Anterior cingulate cortex (tissue), 58 donors: ENCODE measurements around the gene TARS2.

Experiments
- DNase-seq, 58 donors: peaks; one replicate each; lab custom pipeline; 2025; lab: John Stamatoyannopoulos, UW

Gene TARS2

DNA sequence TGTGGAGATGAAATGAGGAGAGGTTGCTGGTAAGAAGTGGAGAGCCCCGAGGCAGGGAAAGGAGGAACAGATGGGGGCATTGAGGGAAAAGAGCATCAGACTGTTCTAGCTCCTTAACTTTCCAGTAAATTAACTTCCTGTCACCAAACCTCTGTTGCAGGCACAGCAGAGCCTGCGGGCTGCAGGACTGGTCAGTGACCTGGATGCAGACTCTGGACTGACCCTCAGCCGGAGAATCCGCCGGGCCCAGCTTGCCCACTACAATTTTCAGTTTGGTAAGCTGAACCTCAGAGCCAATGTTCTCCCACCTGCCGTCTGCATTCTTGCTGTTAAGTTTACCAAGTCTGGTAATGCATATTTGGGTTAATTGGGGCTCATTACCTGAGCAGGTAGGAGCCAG is 18.2 kb downstream of the TARS2 start:
- DNase-seq, result no peak

DNA sequence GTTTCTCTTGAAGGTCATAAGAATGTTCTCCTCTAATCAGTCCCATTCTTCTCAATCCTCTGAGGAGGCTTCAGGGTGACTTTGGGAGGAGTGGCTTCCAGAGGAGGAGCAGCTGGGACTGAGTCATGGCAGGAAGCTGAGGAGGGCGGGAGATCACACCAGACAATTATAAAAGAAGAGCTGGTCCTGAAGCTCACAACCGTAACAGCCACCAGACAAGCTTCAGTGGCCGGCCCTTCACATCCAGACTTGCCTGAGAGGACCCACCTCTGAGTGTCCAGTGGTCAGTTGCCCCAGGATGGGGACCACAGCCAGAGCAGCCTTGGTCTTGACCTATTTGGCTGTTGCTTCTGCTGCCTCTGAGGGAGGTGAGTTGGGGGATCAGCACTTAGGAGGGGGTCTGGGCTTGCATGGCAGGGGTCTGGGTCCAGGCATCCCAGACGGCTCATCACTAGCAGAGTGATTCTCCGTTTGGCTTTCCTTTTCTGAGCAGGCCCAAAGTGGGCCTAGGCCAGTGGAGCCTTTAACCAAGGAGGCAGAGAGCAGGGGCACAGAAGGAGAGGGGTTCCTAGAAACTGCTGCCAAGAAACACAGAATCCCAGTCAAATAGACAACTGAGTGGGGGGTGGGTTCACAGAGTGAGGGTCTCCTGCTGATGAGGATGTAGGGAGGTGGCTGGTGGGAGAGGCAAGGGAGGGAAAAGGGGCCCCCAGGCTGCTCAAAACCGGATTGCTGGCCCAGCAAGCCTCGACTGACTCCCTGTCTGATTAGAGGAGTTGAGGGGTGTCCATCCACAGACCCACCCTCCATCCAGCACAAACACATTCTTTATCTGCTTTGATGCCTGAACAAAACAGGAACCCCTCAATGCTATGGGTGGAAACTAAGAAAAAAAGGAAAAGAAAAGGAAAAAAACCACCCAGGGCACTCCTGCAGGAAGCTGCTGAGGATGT is 21.0 kb downstream of the TARS2 start, which contains the start of gene ECM1:
Gene ECM1 (plus strand): TSS at position 198 of the 953 bp plus-strand sequence. CDS start 101 bp downstream, at position 299.
- peak in 11 of 58 donors; percentile 6 to 46 (median 12) for DNase-seq

DNA sequence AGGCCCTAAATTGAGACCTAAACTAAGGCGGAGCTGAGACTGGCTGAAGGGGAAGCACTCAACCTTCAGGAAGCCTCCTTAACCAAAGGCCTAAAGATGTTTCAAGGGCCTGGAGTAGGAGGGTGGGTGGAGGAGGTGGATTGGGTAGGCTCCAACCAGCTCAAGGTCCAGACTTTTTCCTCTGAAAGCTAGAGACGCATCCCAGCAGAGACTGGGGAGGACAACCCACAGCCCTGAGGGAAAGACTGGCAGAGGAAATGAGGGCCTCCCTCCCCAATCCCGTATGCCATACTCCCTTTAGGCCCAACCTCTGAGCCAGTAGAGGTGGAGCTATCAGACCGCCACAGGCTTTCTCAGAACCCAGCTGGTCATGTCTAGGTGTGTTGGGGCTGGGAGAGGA is 21.8 kb downstream of the TARS2 start:
- peak in 1 of 58 donors; percentile 11 for DNase-seq

DNA sequence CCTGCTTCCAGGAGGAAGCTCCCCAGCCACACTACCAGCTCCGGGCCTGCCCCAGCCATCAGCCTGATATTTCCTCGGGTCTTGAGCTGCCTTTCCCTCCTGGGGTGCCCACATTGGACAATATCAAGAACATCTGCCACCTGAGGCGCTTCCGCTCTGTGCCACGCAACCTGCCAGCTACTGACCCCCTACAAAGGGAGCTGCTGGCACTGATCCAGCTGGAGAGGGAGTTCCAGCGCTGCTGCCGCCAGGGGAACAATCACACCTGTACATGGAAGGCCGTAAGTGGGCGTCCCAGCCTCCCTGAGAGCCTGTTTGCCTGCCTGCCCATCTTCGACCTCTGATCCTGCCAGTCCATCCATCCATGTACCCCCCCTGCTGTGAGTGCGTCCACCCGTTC is 24.3 kb downstream of the TARS2 start:
- DNase-seq, result no peak

DNA sequence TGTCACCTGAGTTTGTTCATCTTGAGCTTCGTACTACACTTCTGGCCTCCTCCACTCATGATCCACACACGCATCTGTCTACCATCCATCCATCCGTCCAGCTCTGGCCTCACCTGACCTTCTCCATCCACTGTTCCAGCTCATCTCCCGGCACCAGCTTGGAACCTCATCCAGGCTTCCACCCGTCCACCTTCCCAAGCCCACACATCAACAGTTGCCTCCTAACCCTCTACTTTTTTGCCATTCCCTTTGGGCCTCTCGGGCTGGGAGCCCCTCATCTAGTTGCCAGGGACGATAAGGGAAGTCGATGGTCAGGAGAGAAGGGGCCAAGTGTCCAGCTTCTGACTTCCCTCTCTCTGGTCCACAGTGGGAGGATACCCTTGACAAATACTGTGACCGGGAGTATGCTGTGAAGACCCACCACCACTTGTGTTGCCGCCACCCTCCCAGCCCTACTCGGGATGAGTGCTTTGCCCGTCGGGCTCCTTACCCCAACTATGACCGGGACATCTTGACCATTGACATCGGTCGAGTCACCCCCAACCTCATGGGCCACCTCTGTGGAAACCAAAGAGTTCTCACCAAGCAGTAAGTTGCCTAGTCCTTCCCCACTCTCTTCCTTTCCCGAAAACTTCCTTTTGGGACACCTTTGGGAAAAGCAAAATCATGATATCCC is 24.9 kb downstream of the TARS2 start:
- no peak for DNase-seq

DNA sequence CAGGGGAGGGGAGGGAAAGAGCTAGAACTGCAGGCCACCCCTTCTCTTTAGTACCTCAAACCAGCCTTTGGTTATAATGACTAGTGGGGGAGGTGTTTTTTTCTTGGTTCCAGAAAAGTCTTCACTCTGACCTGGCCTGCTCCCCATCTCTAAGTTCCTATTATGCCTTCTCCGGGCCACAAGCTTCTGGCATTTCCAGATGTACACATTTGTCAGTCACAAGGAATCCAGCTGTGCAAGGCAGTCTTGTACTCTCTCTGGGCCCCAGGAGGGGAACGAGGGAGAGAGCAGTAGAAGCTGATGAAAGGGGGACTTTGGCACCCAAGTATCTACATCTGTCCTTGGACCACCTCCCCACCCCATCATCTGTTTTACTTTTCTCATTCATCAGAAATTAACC is 25.6 kb downstream of the TARS2 start:
- no peak for DNase-seq

DNA sequence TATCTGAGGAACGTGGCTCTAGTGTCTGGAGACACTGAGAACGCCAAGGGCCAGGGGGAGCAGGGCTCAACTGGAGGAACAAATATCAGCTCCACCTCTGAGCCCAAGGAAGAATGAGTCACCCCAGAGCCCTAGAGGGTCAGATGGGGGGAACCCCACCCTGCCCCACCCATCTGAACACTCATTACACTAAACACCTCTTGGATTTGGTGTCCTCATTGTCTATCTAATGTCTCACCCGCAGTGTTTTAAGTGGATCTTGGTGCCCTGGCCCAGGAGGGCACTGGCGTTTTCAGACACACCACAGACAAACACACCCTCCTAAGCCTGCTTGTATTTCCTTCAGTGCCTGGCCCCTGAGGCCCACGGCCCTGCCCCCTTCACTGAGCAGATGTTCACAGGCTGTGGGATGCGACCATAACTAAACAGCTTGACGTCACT is 26.2 kb downstream of the TARS2 start:
- no peak for DNase-seq

DNA sequence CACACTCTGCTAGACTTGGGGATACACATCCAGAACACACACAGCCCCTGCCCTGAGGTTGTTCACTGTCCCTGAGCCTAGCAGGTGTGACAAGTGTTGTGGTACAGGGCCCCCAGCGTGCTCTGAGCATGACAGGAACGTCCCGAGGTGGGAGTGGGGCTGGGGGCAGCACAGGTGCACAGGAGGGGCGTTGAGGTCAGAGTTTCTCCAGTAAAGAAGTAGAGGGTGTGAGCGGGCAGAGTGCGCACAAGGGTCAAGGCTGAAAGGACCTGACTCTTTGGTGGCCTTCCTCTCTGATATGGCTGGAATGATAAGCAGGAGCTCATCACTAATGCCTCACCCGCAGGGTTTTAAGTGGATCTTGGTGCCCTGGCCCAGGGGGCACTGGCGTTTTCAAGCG is 27.0 kb downstream of the TARS2 start:
- DNase-seq, result no peak

DNA sequence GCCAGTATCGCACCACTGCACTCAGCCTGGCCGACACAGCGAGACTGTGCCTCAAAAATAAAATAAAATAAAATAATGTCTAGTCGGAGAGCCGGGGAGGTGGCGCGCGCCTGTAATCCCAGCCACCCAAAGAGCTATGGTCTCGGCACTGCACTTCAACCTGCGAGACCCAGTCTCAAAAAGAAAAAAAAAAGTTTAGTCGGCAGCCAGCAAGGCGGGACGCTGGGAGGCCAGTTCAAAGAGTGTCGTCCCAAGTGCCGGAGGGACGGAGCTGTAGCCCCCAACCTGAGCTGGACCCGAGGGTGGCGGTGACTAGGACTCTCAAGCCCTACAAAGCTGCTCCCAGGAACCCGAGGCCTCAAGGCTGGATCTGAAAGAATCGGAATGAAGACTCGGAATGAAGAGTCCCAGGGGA is 27.7 kb downstream of the TARS2 start:
- no peak for DNase-seq

DNA sequence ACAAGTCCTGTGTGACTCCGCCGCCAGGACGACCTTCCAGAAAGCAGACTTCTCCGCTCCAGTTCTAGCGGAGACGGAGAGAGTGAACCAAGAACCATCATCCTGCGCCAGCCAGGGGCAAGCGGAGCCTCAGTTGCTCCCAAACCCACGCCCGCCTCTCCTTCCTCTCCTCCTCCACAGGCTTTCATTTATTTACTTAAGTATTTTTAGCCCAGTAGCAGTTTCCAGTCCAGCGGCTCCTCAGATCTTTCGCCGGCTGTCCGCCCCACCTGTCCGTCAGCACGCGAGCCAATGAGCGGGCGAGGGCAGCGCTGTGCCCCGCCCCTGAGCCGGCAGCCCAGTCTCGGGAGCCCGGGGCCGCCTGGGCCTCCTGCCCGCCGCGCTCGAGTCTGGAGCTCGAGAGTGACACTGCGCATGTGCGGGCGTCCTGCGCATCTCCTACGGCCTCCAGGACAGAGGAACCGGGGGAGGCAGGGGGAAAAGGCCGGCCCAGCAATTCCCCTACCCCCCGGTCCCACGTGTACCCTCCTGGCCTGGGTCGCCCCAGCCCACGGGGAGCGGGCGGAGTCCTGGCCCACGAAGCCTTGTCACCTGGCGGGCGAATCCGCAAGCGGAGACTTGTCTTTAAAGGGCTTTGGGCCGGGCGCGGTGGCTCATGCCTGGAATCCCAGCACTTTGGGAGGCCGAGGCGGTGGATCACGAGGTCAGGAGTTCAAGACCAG is 28.3 kb downstream of the TARS2 start, which contains the start of gene FALEC:
Gene FALEC (plus strand): TSS at position 425 of the 722 bp plus-strand sequence.
- DNase-seq, result peak; percentile 81 to 97 (median 95)

DNA sequence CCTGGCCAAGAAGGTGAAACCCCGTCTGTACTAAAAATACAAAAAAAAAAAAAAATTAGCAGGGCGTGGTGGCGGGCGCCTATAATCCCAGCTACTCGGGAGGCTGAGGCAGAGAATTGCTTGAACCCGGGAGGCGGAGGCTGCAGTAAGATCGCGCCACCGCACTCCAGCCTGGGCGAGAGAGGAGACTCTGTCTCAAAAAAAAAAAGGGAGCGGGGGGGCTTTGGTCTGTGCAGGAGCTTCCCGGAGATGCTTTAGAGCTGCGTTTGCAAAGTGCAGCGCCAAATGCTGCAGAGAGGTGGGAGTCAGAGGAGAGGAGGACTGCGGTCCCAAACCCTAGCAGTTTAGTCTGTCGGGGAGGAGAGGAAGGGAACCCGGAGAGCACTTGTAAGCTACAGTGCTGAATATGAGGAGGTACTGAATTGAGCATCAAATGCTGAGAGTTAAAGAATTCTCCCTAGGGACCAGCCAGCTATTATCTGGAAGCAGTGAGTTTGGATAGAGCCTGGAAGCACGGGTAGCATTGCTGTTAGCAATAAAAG is 28.9 kb downstream of the TARS2 start:
- DNase-seq, result peak in 19 of 58 donors; percentile 9 to 50 (median 27)

DNA sequence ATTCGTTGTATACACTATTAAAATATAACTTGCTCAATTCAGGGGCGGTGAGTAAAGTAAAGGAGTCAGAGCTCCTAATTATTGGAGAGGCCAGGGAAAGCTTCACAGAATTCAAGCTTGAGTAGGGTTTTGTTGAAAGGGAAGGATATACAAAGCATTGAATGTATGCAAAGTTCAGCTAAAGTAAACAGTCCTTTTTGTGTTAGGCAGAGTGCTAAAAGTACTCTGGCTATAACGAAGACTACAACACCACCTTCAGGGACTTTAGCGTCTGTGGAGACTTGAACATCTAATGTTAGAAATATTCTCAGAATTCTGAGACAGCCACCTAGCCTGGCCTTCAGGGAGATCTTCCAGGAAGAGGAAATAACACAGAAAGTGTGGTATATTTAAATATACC is 29.4 kb downstream of the TARS2 start:
- DNase-seq, result no peak

DNA sequence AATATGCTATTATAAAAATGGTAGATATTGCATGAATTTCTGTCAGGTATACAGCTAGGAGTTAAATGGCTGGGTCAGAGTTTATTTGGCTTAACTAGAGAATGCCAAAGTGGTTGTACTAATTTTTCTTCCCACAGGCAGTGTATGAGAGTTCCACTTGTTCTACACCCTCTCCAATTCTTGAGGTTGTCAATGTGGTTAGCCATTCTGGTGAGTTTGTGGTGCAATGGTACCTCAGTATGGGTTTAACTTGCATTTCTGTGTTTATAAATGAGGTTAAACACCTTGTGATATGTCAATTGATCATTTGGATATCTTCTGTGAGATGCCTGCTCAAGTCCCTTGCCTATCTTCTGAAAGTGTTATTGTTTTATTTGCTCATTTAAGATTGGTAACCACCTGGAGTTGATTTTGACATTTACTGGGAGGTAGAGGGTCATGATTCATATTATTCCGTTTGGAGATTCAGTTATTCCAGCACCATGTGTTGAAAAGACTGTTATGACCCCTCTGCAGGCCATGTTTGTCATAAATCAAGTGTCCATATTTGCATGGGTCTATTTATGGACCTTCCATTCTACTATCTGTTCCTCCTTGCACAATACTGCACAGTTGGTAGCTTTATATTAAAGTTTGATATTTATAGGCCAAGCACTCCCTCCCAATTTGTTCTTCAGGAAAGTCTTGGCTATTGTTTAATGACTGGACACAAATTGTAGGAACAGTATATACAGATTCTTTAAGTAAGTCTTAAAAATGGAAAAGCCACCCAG is 34.2 kb downstream of the TARS2 start:
- no peak for DNase-seq

DNA sequence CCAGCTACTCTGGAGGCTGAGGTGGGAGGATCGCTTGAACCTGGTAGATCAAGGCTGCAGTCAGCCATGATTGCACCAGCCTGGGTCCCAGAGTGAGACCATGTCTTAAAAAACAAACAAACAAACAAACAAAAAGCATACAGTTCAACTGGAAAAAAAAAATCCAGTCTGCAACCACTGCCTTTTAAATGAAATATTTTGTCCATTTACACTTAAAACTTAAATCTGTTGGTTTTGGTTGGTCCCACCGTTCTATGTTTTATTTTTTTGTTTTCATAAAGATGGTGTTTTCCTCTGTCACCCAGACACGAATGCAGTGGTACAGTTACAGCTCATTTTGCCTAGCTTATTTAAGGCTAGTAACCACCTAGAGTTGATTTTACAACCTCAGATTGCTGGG is 38.1 kb downstream of the TARS2 start:
- DNase-seq, result no peak

DNA sequence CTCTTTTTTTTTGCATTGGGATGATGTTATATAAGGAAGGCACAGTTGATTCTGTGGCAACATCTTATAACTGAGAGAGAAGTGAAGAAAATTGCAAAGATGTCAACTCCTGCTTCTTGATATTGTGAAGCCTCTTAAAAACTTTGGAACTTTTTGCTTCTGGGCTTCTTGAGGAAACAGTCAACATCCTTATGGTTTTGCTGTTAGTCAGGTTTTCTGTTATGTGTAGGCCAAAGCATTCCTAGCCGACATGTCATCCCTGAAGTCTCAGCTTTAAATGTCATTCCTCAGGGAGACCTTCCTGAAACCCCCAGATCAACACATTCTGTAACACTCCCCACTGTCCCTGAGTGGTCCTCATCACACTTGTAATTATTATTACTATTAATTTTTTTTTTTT is 41.0 kb downstream of the TARS2 start:
- no peak for DNase-seq

DNA sequence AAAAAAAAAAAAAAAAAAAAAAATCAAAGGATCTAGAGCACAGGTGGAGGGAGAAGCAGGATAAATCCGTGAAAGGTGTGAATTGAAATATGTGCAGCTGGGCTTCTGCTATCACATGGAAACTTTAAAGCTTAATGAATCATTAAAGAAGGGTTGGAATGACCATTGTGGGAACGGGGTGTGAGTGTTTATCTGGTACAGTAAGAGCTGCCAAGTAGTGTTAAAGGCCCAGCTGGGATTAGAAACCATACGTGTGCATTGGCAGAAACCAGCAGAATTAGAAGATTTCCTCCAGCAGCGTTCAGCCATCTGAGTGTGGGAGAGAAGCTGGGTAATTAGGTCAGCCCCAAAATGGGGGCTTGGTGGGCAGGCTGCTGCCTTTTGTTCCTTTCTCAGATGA is 41.8 kb downstream of the TARS2 start:
- no peak for DNase-seq

DNA sequence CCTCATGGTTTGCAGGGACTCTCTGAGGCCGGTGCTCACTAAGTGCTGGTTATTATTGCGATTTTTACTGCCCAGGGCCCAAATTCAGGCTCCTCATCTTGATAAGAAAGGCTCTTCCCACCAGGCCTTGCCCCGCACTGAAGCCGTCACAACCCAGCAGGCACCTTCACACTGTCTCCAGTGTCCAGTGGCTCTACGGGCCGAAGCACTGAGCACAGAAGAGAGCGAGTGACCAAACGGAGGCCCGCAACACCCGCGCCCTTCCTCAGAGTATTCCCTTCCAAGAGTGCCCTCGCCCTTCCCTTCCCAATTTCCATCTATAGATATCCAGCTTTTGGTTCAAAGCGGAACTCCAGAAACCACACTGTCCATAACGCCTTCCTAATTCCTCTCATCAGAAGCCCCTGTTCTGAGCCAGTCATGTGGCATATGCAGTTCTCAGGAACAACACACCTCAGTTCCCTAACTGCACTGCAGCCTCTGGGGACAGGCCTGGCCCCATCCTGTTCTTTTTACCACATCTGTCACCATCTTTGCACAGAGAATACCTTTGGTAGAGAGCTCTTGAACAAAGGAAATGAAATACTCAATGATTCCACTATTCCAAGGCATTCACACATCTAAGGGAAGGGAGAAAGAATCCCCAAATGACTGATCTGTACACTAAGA is 43.4 kb downstream of the TARS2 start:
- DNase-seq, result no peak

DNA sequence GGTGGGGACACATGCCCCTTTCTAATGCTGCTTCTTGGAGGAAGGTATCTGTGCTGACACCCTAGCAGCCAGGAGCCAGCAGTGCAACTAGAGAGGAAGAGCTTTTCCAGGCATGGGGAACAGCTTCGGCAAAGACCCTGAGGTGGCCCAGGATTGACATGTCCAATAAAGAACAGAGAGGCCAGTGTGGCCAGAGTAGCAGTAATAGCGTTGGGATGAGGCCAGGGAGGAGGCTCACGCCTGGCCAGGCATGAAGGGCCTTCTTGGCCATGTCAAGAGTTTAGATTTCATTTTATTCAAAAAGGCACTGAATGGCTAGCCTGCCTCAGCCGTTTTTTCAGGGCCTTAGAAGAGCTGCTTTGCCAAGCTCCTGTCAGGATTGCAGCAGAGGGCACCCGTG is 45.6 kb downstream of the TARS2 start:
- peak in 2 of 58 donors; percentile 34 to 54 for DNase-seq

DNA sequence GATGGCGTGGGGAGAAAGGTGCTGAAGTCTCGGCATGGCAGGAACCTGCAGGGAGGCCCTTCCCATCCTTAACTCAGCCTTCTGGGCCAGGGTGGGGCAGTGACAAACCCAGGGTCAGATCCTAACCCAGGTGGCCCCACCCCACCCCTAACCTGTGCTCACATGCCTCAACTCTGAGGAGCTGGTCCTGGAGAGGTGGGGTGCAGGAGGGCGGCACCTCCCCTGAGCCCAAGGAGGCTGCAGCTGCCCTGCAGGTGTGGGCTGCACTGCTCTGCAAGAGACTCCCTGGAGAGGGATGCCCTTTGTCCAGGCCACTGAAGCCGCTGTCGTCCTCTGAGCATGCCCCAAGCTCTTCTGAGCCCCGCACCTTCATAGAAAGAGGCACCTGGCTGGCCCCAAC is 46.8 kb downstream of the TARS2 start:
- no peak for DNase-seq
